K562 (cell line): ENCODE data around the gene YPEL3. TPM values are rescaled to one million over a fixed set of nuclear protein-coding genes. Genes with fewer than 3 reads are reported as not detected.
A peak's percentile ranks its signal among the peaks of the same experiment; 100 is the strongest.

ENCODE experiments used
- ARNT ChIP-seq, 2 experiments: fragments of 450-650 bp; IDR thresholded peaks; 2 replicates each; pipeline ENCODE4 v1.6.1; 2016; ENCODE audit warnings: mild to moderate bottlenecking in 1 of 2
- CREBBP ChIP-seq: IDR thresholded peaks from one replicate; pipeline ENCODE4 v1.6.1; 2012; ENCODE audit warnings: low read depth, mild to moderate bottlenecking, control low read depth, inconsistent platforms, low read length
- DACH1 ChIP-seq: fragments of 450-650 bp; IDR thresholded peaks from 2 replicates; pipeline ENCODE4 v1.6.1; 2018; ENCODE audit not compliant: partially characterized antibody
- NCOA6 ChIP-seq: fragments of 450-650 bp; IDR thresholded peaks from 2 replicates; pipeline ENCODE4 v1.6.1; 2017; ENCODE audit warnings: mild to moderate bottlenecking
- PHTF2 ChIP-seq: fragments of 250-450 bp; sonication (Bioruptor Pico); IDR thresholded peaks from 2 replicates; pipeline ENCODE4 v1.5.0; 2021; ENCODE audit warnings: mild to moderate bottlenecking
- PTBP1 ChIP-seq: fragments of 200-400 bp; formaldehyde crosslinking; IDR thresholded peaks from 2 replicates; pipeline ENCODE4 v1.6.1; 2017; ENCODE audit warnings: low read depth, low read length
- SAFB ChIP-seq: fragments of 200-400 bp; formaldehyde crosslinking; IDR thresholded peaks from 2 replicates; pipeline ENCODE4 v1.6.1; 2017; ENCODE audit warnings: low read depth, low read length, borderline replicate concordance
- SIRT6 ChIP-seq: IDR thresholded peaks from one replicate; pipeline ENCODE4 v1.6.1; 2012; ENCODE audit warnings: low read depth, mild to moderate bottlenecking, control low read depth, inconsistent platforms, low read length, moderate library complexity
- SPI1 ChIP-seq: IDR thresholded peaks from 2 replicates; pipeline ENCODE4 v1.6.1; 2011; ENCODE audit warnings: low read depth, low read length, control low read depth, borderline replicate concordance
- SRF ChIP-seq, 2 experiments: fragments of 250-450, 450-650 bp in 1 of 2; sonication (Bioruptor Pico) in 1 of 2; sonication (generic) in 1 of 2; formaldehyde crosslinking; IDR thresholded peaks; 2 replicates each; pipeline versions ENCODE4 v1.5.0 to v1.5.1; 2020 to 2022; ENCODE audit warnings: mild to moderate bottlenecking in 1 of 2, missing genetic modification reagents in 1 of 2
- THRAP3 ChIP-seq: fragments of 450-650 bp; IDR thresholded peaks from 2 replicates; pipeline ENCODE4 v1.6.1; 2016; ENCODE audit warnings: mild to moderate bottlenecking, inconsistent platforms, borderline replicate concordance
- ZNF174 ChIP-seq: fragments of 250-450 bp; sonication (Bioruptor Pico); IDR thresholded peaks from 2 replicates; pipeline ENCODE4 v1.4.0; 2020; ENCODE audit warnings: mild to moderate bottlenecking
- ZNF280B ChIP-seq: fragments of 250-450 bp; sonication (Bioruptor Pico); IDR thresholded peaks from 2 replicates; pipeline ENCODE4 v1.5.1; 2021; ENCODE audit warnings: mild to moderate bottlenecking
- ZNF395 ChIP-seq: fragments of 200-800 bp; sonication (Bioruptor generic); IDR thresholded peaks from 2 replicates; pipeline ENCODE4 v1.6.1; 2017; ENCODE audit warnings: missing genetic modification characterization, missing compliant biosample characterization
- ZNF785 ChIP-seq: fragments of 250-450 bp; sonication (Bioruptor Pico); IDR thresholded peaks from 2 replicates; pipeline ENCODE4 v1.4.0; 2020; ENCODE audit warnings: mild to moderate bottlenecking
- polyA plus RNA-seq, 8 experiments: library from polyadenylated mRNA; depleted of rRNA in 4 of 8; stranded (reverse) in 5 of 8; unstranded in 3 of 8; fragments of >200 nt; fragmentation: Nextera tagmentation in 2 of 8; fragmentation: Illumina TruSeq in 1 of 8; extraction: Ambion mirVana in 2 of 8; extraction: Trizol in 1 of 8; gene quantifications; 2 replicates each; pipeline versions ENCODE4 v1.2.1 to v1.2.3, GENCODE V29; 2011 to 2014; ENCODE audit warnings: inconsistent platforms in 1 of 8, missing spikeins in 1 of 8
- total RNA-seq, 7 experiments: library from RNA; depleted of rRNA in 6 of 7; stranded (reverse); fragments of >200 nt in 6 of 7; fragmentation: Illumina TruSeq in 2 of 7; extraction: Trizol in 2 of 7; gene quantifications; 2 replicates each; pipeline versions ENCODE4 v1.2.1 to v1.2.3, GENCODE V29; 2011 to 2021; ENCODE audit warnings: low replicate concordance in 1 of 7
- TF ChIP-seq, protein P1 (sequence below): sonication (generic); formaldehyde crosslinking; IDR thresholded peaks from 2 replicates; pipeline ENCODE4 v1.8.0; 2022; ENCODE audit warnings: mild to moderate bottlenecking, missing genetic modification reagents
- TF ChIP-seq, protein P2 (sequence below), 2 experiments: IDR thresholded peaks; 2 replicates each; pipeline ENCODE4 v1.6.1; 2011; ENCODE audit warnings: borderline replicate concordance in 1 of 2, control low read depth in 1 of 2, low read depth in 1 of 2, low read length in 1 of 2, mild to moderate bottlenecking in 1 of 2, mixed read lengths in 1 of 2, moderate library complexity in 1 of 2; ENCODE audit not compliant: insufficient read depth in 1 of 2, insufficient read length in 1 of 2, poor library complexity in 1 of 2, severe bottlenecking in 1 of 2; ENCODE audit errors: extremely low read depth in 1 of 2
- TF ChIP-seq, protein P3 (sequence below): sonication (generic); formaldehyde crosslinking; IDR thresholded peaks from 2 replicates; pipeline ENCODE4 v1.8.0; 2023; ENCODE audit warnings: mild to moderate bottlenecking, missing genetic modification reagents

The YPEL3 gene
- total and polyA plus RNA-seq, 9 of the 15 experiments (the other 6 are each of a cell fraction or from before 2014, with no cell fraction given) = 0.41 to 15.0 (median 2.9) TPM

DNA sequence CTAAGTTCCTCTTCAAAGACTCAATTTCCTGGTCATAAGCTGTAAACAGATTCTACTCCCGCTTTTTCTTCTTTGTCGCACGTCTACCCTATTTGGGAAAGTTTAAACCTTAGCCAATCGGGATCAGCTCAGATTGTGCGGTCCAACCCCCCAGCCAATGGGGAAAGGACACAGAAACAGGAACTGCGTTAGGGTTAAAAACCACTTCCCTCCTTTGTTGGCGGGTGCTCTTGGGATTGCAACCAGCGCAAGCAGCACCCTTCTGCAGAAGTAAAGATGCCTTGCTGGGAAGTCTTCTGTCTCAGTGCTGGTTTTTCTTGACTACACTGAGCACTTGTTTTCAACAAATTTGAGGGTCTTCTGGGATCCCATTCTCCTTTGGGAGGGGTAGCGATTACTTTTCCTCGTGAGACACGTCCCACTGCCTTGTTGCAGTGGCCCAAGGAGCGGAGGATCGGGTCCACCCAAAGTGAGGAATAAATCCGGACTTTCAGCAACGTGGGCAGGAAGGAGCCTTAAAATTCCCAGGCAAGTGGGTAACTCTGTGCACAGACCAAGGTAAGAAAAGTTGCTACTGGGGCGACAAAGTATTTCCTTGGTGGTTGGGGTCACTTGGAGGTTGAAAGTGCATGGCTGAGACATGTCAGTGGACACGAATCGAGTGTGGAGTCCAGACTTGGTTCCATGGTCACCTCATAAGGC, 1.0 kb upstream of the YPEL3 start (continued):
- TF ChIP-seq SAFB (no peak), SIRT6 (no peak), ZNF785 (no peak), PTBP1 (no peak), ZNF280B (CRISPR knock-in tag) (peak; percentile 26; the same call in 1 of the 2 replicates), NCOA6 (no peak), SPI1 (peak; percentile 89), THRAP3 (no peak), DACH1 (no peak), ARNT (IDR thresholded peaks at IDR 0.05) (peak in 1 of 2 experiments; percentile 81; a peak in 1 of 4 replicates), ZNF395 (peak; percentile 4; the same call in 1 of the 2 replicates), SRF (CRISPR knock-in tag; IDR thresholded peaks at IDR 0.05) (no peak), PHTF2 (CRISPR knock-in tag) (no peak), ZNF174 (no peak), CREBBP (no peak)
- TF ChIP-seq, protein P1, sequence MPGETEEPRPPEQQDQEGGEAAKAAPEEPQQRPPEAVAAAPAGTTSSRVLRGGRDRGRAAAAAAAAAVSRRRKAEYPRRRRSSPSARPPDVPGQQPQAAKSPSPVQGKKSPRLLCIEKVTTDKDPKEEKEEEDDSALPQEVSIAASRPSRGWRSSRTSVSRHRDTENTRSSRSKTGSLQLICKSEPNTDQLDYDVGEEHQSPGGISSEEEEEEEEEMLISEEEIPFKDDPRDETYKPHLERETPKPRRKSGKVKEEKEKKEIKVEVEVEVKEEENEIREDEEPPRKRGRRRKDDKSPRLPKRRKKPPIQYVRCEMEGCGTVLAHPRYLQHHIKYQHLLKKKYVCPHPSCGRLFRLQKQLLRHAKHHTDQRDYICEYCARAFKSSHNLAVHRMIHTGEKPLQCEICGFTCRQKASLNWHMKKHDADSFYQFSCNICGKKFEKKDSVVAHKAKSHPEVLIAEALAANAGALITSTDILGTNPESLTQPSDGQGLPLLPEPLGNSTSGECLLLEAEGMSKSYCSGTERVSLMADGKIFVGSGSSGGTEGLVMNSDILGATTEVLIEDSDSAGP (CRISPR knock-in tag) = no peak
- TF ChIP-seq, protein P2, sequence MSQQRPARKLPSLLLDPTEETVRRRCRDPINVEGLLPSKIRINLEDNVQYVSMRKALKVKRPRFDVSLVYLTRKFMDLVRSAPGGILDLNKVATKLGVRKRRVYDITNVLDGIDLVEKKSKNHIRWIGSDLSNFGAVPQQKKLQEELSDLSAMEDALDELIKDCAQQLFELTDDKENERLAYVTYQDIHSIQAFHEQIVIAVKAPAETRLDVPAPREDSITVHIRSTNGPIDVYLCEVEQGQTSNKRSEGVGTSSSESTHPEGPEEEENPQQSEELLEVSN (IDR thresholded peaks at IDR 0.05; ENCODE audit: borderline replicate concordance in 1 of 2, extremely low read depth in 1 of 2, insufficient read depth in 1 of 2, insufficient read length in 1 of 2, low read depth in 1 of 2, low read length in 1 of 2, poor library complexity in 1 of 2, severe bottlenecking in 1 of 2) = peak in 1 of 2 experiments; percentile 34
- TF ChIP-seq, protein P3, sequence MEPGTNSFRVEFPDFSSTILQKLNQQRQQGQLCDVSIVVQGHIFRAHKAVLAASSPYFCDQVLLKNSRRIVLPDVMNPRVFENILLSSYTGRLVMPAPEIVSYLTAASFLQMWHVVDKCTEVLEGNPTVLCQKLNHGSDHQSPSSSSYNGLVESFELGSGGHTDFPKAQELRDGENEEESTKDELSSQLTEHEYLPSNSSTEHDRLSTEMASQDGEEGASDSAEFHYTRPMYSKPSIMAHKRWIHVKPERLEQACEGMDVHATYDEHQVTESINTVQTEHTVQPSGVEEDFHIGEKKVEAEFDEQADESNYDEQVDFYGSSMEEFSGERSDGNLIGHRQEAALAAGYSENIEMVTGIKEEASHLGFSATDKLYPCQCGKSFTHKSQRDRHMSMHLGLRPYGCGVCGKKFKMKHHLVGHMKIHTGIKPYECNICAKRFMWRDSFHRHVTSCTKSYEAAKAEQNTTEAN (CRISPR knock-in tag) = no peak
